ENCODE results near the gene ECT2.
"Not testable (repeated sequence)": the region's sequence is repeated elsewhere in the genome, so short reads cannot be mapped to it uniquely, and the experiment has no call there.

Gene ECT2

GRCh38 chr3:172739462-172739861 is 11.1 kb upstream of the ECT2 start:
- no peak for DNase-seq

GRCh38 chr3:172746475-172746874 is 4.1 kb upstream of the ECT2 start:
- DNase-seq: no peak

- DNase-seq: no peak
Observed at GRCh38 chr3:172749230-172749965, 1.1 kb upstream of the ECT2 start.

- no peak for DNase-seq
Observed at GRCh38 chr3:172750069-172750367, 508 bp upstream of the ECT2 start.

- DNase-seq: no peak
Observed at GRCh38 chr3:172751175-172751704, 714 bp downstream of the ECT2 start.

- DNase-seq: no peak
Observed at GRCh38 chr3:172752651-172753050, 2.1 kb downstream of the ECT2 start.

GRCh38 chr3:172753125-172753524 is 2.6 kb downstream of the ECT2 start:
- DNase-seq: no peak

GRCh38 chr3:172760416-172760815 is 9.9 kb downstream of the ECT2 start:
- DNase-seq: not testable (repeated sequence)

- DNase-seq: no peak
Observed at GRCh38 chr3:172766241-172766640, 15.7 kb downstream of the ECT2 start.

GRCh38 chr3:172766718-172767405 is 16.3 kb downstream of the ECT2 start:
- DNase-seq: no peak

GRCh38 chr3:172770382-172770781 is 19.9 kb downstream of the ECT2 start:
- no peak for DNase-seq

- no peak for DNase-seq
Observed at GRCh38 chr3:172771672-172772071, 21.1 kb downstream of the ECT2 start.

- no peak for DNase-seq
Observed at GRCh38 chr3:172776049-172776717, 25.7 kb downstream of the ECT2 start.

- no peak for DNase-seq
Observed at GRCh38 chr3:172777901-172778300, 27.4 kb downstream of the ECT2 start.

GRCh38 chr3:172782235-172782634 is 31.7 kb downstream of the ECT2 start:
- DNase-seq: no peak

GRCh38 chr3:172786036-172786435 is 35.5 kb downstream of the ECT2 start:
- DNase-seq: no peak

- DNase-seq: no peak
Observed at GRCh38 chr3:172787019-172787418, 36.5 kb downstream of the ECT2 start.

GRCh38 chr3:172787746-172788145 is 37.2 kb downstream of the ECT2 start:
- DNase-seq: no peak

- DNase-seq: no peak
Observed at GRCh38 chr3:172799246-172799645, 48.7 kb downstream of the ECT2 start.

GRCh38 chr3:172800156-172800555 is 49.6 kb downstream of the ECT2 start:
- DNase-seq: no peak

- no peak for DNase-seq
Observed at GRCh38 chr3:172803489-172803888, 53.0 kb downstream of the ECT2 start.

GRCh38 chr3:172804323-172804722 is 53.8 kb downstream of the ECT2 start:
- DNase-seq: no peak

GRCh38 chr3:172808969-172809546 is 58.5 kb downstream of the ECT2 start:
- DNase-seq: no peak

GRCh38 chr3:172811099-172811498 is 60.6 kb downstream of the ECT2 start:
- no peak for DNase-seq
